H1 (cell line): ENCODE results near the gene MEF2D. TPM values are rescaled to one million over a fixed set of nuclear protein-coding genes. Genes with fewer than 3 reads are reported as not detected.
A peak's percentile ranks its signal among the peaks of the same experiment; 100 is the strongest.

Experiments
- CTCF ChIA-PET: fragments of 300-600 bp; sonication (Branson Sonifier 250); formaldehyde crosslinking; loops from one replicate; lab custom pipeline; 2021; ENCODE audit not compliant: partially characterized antibody; lab: Charles Lee
- POLR2A ChIA-PET: fragments of 300-600 bp; sonication (Branson Sonifier 250); formaldehyde crosslinking; loops from one replicate; lab custom pipeline; 2021; ENCODE audit warnings: inconsistent platforms; ENCODE audit not compliant: partially characterized antibody; lab: Charles Lee
- DNase-seq, 2 experiments: peaks; one replicate each; pipeline versions ENCODE4 v3.0.0 to v3.0.0-alpha.2; 2010 to 2022; ENCODE audit warnings: low spot score in 2 of 2, low read depth in 1 of 2, mixed read lengths in 1 of 2
- FAIRE-seq: peaks from 2 replicates; lab custom pipeline; 2011; peaks lifted over from hg19 to GRCh38; lab: Jason Lieb, UNC
- H2AFZ ChIP-seq: 2 replicates; pipeline ENCODE4 v1.8.1; 2012; ENCODE audit warnings: low read length, inconsistent platforms
- H2AK5ac ChIP-seq: 2 replicates; pipeline ENCODE4 v1.6.1; 2013; ENCODE audit warnings: low read depth, low read length
- H2BK120ac ChIP-seq: replicated peaks from 2 replicates; pipeline ENCODE3; 2013; ENCODE audit warnings: low read depth, low read length, inconsistent platforms
- H2BK12ac ChIP-seq: 2 replicates; pipeline ENCODE4 v1.6.1; 2013; ENCODE audit warnings: low read depth, low read length
- H2BK15ac ChIP-seq: 2 replicates; pipeline ENCODE4 v1.6.1; 2013; ENCODE audit warnings: low read length
- H2BK20ac ChIP-seq: 2 replicates; pipeline ENCODE4 v1.6.1; 2013; ENCODE audit warnings: low read length
- H2BK5ac ChIP-seq: 2 replicates; pipeline ENCODE4 v1.6.1; 2013; ENCODE audit warnings: low read depth, low read length
- H3K14ac ChIP-seq: 2 replicates; pipeline ENCODE4 v1.6.1; 2013; ENCODE audit warnings: inconsistent platforms; ENCODE audit not compliant: insufficient read length
- H3K18ac ChIP-seq: 2 replicates; pipeline ENCODE4 v1.6.1; 2013; ENCODE audit warnings: low read length; ENCODE audit errors: extremely low read depth
- H3K23ac ChIP-seq: 2 replicates; pipeline ENCODE4 v1.6.1; 2013; ENCODE audit warnings: inconsistent platforms; ENCODE audit not compliant: insufficient read length
- H3K23me2 ChIP-seq: 2 replicates; pipeline ENCODE4 v1.6.1; 2013; ENCODE audit warnings: low read depth, low read length
- H3K27ac ChIP-seq: 2 replicates; pipeline ENCODE4 v1.6.1; 2011; ENCODE audit warnings: low read depth, low read length, inconsistent platforms
- H3K27me3 ChIP-seq, 4 experiments: replicated peaks in 1 of 4; 1 replicate in 1 of 4; 2 replicates in 3 of 4; pipeline versions ENCODE4 v1.6.1 to v1.8.1; 2011 to 2013; ENCODE audit warnings: low read length in 3 of 4, mild to moderate bottlenecking in 3 of 4, inconsistent platforms in 2 of 4, mixed read lengths in 2 of 4, moderate library complexity in 1 of 4; ENCODE audit not compliant: control insufficient read depth in 3 of 4, insufficient read depth in 3 of 4; ENCODE audit errors: extremely low read depth in 1 of 4
- H3K36me3 ChIP-seq, 4 experiments: 2 replicates each; pipeline versions ENCODE4 v1.6.1 to v1.8.1; 2011 to 2013; ENCODE audit warnings: mild to moderate bottlenecking in 4 of 4, low read length in 3 of 4, moderate library complexity in 2 of 4, control low read depth in 1 of 4, inconsistent platforms in 1 of 4; ENCODE audit not compliant: insufficient read depth in 4 of 4, control insufficient read depth in 2 of 4
- H3K4ac ChIP-seq: replicated peaks from 2 replicates; pipeline ENCODE3; 2013; ENCODE audit warnings: low read length, low read depth, mixed read lengths, inconsistent platforms; ENCODE audit not compliant: insufficient read length
- H3K4me1 ChIP-seq, 4 experiments: replicated peaks in 1 of 4; 1 replicate in 1 of 4; 2 replicates in 3 of 4; pipeline versions ENCODE4 v1.6.1 to v1.8.1; 2011 to 2013; ENCODE audit warnings: low read length in 3 of 4, inconsistent platforms in 2 of 4, mixed read lengths in 1 of 4; ENCODE audit not compliant: insufficient read depth in 4 of 4, control insufficient read depth in 3 of 4
- H3K4me2 ChIP-seq, 2 experiments: 2 replicates each; pipeline versions ENCODE4 v1.6.1 to v1.8.1; 2011 to 2013; ENCODE audit warnings: low read depth in 2 of 2, low read length in 2 of 2, control low read depth in 1 of 2, inconsistent platforms in 1 of 2, mild to moderate bottlenecking in 1 of 2; ENCODE audit not compliant: insufficient read depth in 1 of 2
- H3K4me3 ChIP-seq, 4 experiments: fragments of 200-600, 300-600 bp in 1 of 4; sonication (generic), shearing (Covaris generic), sonication (Bioruptor Twin) in 1 of 4; 2 replicates each; pipeline versions ENCODE4 v1.5.1 to v1.8.1; 2011 to 2016; ENCODE audit warnings: low read length in 4 of 4, low read depth in 3 of 4, control low read depth in 2 of 4, inconsistent platforms in 2 of 4, mild to moderate bottlenecking in 2 of 4, mixed read lengths in 1 of 4, moderate library complexity in 1 of 4; ENCODE audit not compliant: insufficient read depth in 2 of 4; ENCODE audit errors: extremely low read depth in 1 of 4
- H3K56ac ChIP-seq: replicated peaks from 2 replicates; pipeline ENCODE3; 2013; ENCODE audit warnings: low read depth, mild to moderate bottlenecking, mixed read lengths, low read length, inconsistent platforms; ENCODE audit not compliant: insufficient read length
- H3K79me1 ChIP-seq: 2 replicates; pipeline ENCODE4 v1.6.1; 2013; ENCODE audit warnings: low read depth, low read length, control low read depth
- H3K79me2 ChIP-seq, 2 experiments: 2 replicates each; pipeline versions ENCODE4 v1.6.1 to v1.8.1; 2012 to 2013; ENCODE audit warnings: low read length in 2 of 2, mild to moderate bottlenecking in 2 of 2, inconsistent platforms in 1 of 2; ENCODE audit not compliant: insufficient read depth in 2 of 2, control insufficient read depth in 1 of 2
- H3K9ac ChIP-seq, 4 experiments: replicated peaks in 1 of 4; 1 replicate in 1 of 4; 2 replicates in 3 of 4; pipeline versions ENCODE4 v1.6.1 to v1.8.1; 2011 to 2013; ENCODE audit warnings: low read depth in 3 of 4, low read length in 3 of 4, control low read depth in 2 of 4, mild to moderate bottlenecking in 2 of 4, moderate library complexity in 2 of 4, inconsistent platforms in 1 of 4; ENCODE audit errors: extremely low read depth in 1 of 4
- H3K9me3 ChIP-seq, 2 experiments: 2 replicates each; pipeline versions ENCODE4 v1.6.1 to v1.8.1; 2012 to 2013; ENCODE audit warnings: mild to moderate bottlenecking in 2 of 2, moderate library complexity in 2 of 2, control low read depth in 1 of 2, inconsistent platforms in 1 of 2, low read depth in 1 of 2, low read length in 1 of 2, mixed read lengths in 1 of 2; ENCODE audit not compliant: insufficient read depth in 2 of 2
- H4K20me1 ChIP-seq, 2 experiments: replicated peaks in 1 of 2; 2 replicates each; pipeline versions ENCODE3 to v1.8.1; 2011 to 2013; ENCODE audit warnings: inconsistent platforms in 2 of 2, low read length in 2 of 2, mild to moderate bottlenecking in 1 of 2; ENCODE audit not compliant: insufficient read depth in 2 of 2, control insufficient read depth in 1 of 2
- H4K5ac ChIP-seq: 2 replicates; pipeline ENCODE4 v1.6.1; 2013; ENCODE audit warnings: low read length, low read depth, mixed read lengths, inconsistent platforms; ENCODE audit not compliant: insufficient read length
- H4K8ac ChIP-seq: 2 replicates; pipeline ENCODE4 v1.8.0; 2013; ENCODE audit warnings: mild to moderate bottlenecking, moderate library complexity, low read length, inconsistent platforms; ENCODE audit not compliant: insufficient read depth; ENCODE audit errors: extremely low read depth
- H4K91ac ChIP-seq: replicated peaks from 2 replicates; pipeline ENCODE3; 2013; ENCODE audit warnings: low read length, mixed read lengths, inconsistent platforms; ENCODE audit not compliant: insufficient read length
- GTF2F1 ChIP-seq: IDR thresholded peaks from 2 replicates; pipeline ENCODE4 v1.6.1; 2012; ENCODE audit warnings: low read depth, low read length, improper control_type of control experiment, borderline replicate concordance
- KDM4A ChIP-seq: IDR thresholded peaks from one replicate; pipeline ENCODE4 v1.7.1; 2012; ENCODE audit warnings: low read depth, mild to moderate bottlenecking, moderate library complexity, low read length, inconsistent platforms; ENCODE audit not compliant: severe bottlenecking
- PHF8 ChIP-seq: fragments of 200-600 bp; sonication (generic); conservative IDR thresholded peaks from 2 replicates; pipeline ENCODE4 v1.7.1; 2012; ENCODE audit warnings: low read depth, mild to moderate bottlenecking, inconsistent platforms, low read length, moderate library complexity
- SP2 ChIP-seq: IDR thresholded peaks from 2 replicates; pipeline ENCODE4 v1.6.1; 2012; ENCODE audit warnings: mild to moderate bottlenecking, low read length, inconsistent platforms
- TAF1 ChIP-seq: IDR thresholded peaks from 2 replicates; pipeline ENCODE4 v1.6.1; 2011; ENCODE audit warnings: mild to moderate bottlenecking, low read depth, low read length
- YY1 ChIP-seq: IDR thresholded peaks from 2 replicates; pipeline ENCODE4 v1.6.1; 2011; ENCODE audit warnings: low read depth, mild to moderate bottlenecking, low read length
- WGBS, 2 experiments: shearing (Covaris generic) in 1 of 2; methylation state at CpG; one replicate each; pipeline versions ENCODE4 v1.1.6 to v1.1.7; 2013 to 2015; ENCODE audit warnings: low lambda C conversion rate in 2 of 2, mixed read lengths in 2 of 2, inconsistent platforms in 1 of 2, low coverage in 1 of 2, missing lambda C conversion rate in 1 of 2; ENCODE audit not compliant: insufficient replicate concordance in 2 of 2, insufficient coverage in 1 of 2, insufficient read length in 1 of 2; ENCODE audit errors: extremely low coverage in 1 of 2, missing lambda C conversion rate in 1 of 2; 5-methylcytosine and 5-hydroxymethylcytosine counted together
- polyA plus RNA-seq, 7 experiments: library from polyadenylated mRNA; depleted of rRNA in 3 of 7; stranded (reverse) in 5 of 7; unstranded in 2 of 7; fragments of >200 nt in 5 of 7; fragments of 200-250 nt in 2 of 7; gene quantifications; 1 replicate in 5 of 7; 2 replicates in 1 of 7; 4 replicates in 1 of 7; pipeline versions ENCODE4 v1.2.1 to v1.2.3, GENCODE V29; 2011 to 2013; ENCODE audit warnings: missing spikeins in 2 of 7, mixed read lengths in 2 of 7
- total RNA-seq: library from RNA; stranded (reverse); fragmentation: NEBNext Ultra II Directional; extraction: Animal tissue kit (Norgen Biotek cat#: 25700); gene quantifications from 2 replicates; pipeline ENCODE4 v1.2.1, GENCODE V29; 2021

Gene MEF2D
- total and polyA plus RNA-seq, 2 of the 8 experiments (the other 6 are each of a cell fraction or from before 2014, with no cell fraction given): 17.3 to 20.3 TPM

DNA sequence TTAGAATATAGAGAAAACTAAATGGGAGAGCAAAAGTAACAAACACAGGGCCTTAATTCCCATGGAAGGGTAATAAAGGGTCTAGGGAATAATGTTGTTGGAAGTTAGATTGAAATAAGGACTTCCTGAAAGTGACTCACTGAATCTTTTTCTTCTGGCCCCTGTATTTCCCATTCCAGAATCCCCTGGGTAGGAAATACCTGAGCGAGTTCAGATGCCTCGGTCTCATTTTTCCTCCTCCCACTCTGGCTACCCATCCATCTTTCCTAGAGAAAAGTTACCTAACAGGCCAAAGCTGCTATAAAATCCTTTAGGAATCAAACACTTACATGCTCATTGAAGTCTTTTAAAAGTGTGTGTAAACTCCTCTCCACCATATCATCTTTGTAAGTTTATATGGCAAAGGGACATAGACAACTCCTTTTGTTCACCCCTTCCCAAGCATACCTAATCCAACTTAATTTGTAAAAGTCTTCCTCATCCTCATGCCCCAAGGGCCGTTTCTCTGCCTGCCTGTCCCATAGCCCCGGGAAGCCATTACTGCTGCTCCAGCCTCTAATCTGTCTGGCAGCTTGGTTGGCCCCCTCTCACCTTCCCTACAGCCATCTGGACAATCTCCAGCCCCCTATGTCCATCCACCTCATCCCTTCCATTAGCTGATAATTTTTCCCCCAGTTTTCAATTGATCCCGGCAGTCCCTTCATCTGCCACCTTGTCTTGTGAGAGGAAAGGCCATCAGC is 3.3 kb upstream of the MEF2D start:
- no peak for FAIRE-seq

More for the DNA sequence above, 3.3 kb upstream of the MEF2D start:
- H3K23me2 ChIP-seq: peaks cover 22% of the 10 kb centered on the region
- TF ChIP-seq YY1: no peak
- no peak for TF ChIP-seq PHF8
- no peak for TF ChIP-seq KDM4A
- TF ChIP-seq TAF1: no peak
- no peak for TF ChIP-seq SP2
- TF ChIP-seq GTF2F1: no peak
- H3K14ac ChIP-seq: no peak overlapping the region
- DNase-seq: no peak
- peak overlapping the region in 1 of 2 experiments; percentile 70; a peak in 1 of 4 replicates for H3K4me2 ChIP-seq
- no peak overlapping the region for H3K27ac ChIP-seq
- peak overlapping the region; percentile 84; the same call in 1 of the 2 replicates for H2BK5ac ChIP-seq
- peak overlapping the region; percentile 94 for H2BK20ac ChIP-seq
- H4K91ac ChIP-seq: peak overlapping the region; percentile 99
- H3K9me3 ChIP-seq: no peaks in the 10 kb centered on the region; a peak in 1 of 4 replicates
- peak overlapping the region in 2 of 4 experiments; percentile 0 to 47; a peak in 2 of 7 replicates for H3K9ac ChIP-seq
- H3K18ac ChIP-seq: peak overlapping the region; percentile 28
- H2BK12ac ChIP-seq: peak overlapping the region; percentile 97; the same call in 1 of the 2 replicates
- peaks cover 20 to 36% (median 27%) of the 10 kb centered on the region in 4 experiments for H3K4me1 ChIP-seq
- H3K56ac ChIP-seq: no peak overlapping the region
- no peaks in the 10 kb centered on the region for H4K20me1 ChIP-seq
- H3K36me3 ChIP-seq: no peaks in the 10 kb centered on the region
- peaks cover 0 to 8% of the 10 kb centered on the region in 2 experiments; a peak in 1 of 4 replicates for H3K79me2 ChIP-seq
- H4K5ac ChIP-seq: peak overlapping the region; percentile 28
- 73% methylated on average over 5 of the region's 5 CpGs; no CpG with 5 or more reads in 1 of the 2 experiments for WGBS, 2 experiments
- H2AFZ ChIP-seq: no peak overlapping the region
- peak overlapping the region; percentile 98 for H2BK120ac ChIP-seq
- peak overlapping the region in 1 of 4 experiments; percentile 52; a peak in 1 of 8 replicates for H3K4me3 ChIP-seq
- POLR2A ChIA-PET: interaction anchor here (0.6 to 9.6 kb wide), 10 partner anchors 12 to 157 kb away, joined by 3 to 166 read pairs (median 4); partner anchors contain the start of genes GPATCH4 and NAXE
- no peaks in the 10 kb centered on the region; a peak in 1 of 7 replicates for H3K27me3 ChIP-seq
- peak overlapping the region; percentile 91 for H3K4ac ChIP-seq
- no peak overlapping the region for H3K23ac ChIP-seq
- H3K79me1 ChIP-seq: peaks cover 4% of the 10 kb centered on the region; the same call in 1 of the 2 replicates
- 0 out of 2 replicates have a peak overlapping the region, but pooled peaks have one; percentile 76 for H2BK15ac ChIP-seq
- H2AK5ac ChIP-seq: peak overlapping the region; percentile 34; the same call in 1 of the 2 replicates
- CTCF ChIA-PET: interaction anchor here (0.6 to 17.4 kb wide), 16 partner anchors 9 to 158 kb away, joined by 3 to 236 read pairs (median 4); partner anchors contain the start of gene TTC24
- no peak overlapping the region; the same call in 1 of the 2 replicates for H4K8ac ChIP-seq
